ENCODE data around the gene CERT1. TPM values are rescaled to one million over a fixed set of nuclear protein-coding genes. Genes with fewer than 3 reads are reported as not detected.

Gene CERT1
- total RNA-seq, 1 experiment from 2014 or later = 50.2 TPM

DNA sequence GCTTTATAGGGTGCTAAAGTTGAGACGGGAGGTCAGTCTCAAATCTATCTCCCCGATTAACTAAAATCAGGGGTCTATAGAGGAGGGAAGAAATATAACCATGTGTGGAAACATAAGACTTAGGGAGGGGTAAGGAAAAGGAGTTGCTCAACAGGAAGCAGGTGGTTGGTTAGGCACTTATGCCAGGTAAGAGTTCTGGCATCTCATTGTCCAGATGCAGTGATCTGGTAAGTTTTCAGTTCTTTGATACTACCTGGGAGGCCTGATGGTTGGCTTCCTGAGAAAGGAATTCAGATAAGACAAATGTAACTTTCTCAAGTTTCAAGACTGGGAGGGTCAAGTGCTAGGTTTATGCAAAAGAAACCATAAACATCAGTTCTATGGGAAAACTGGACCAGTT is 47.7 kb downstream of the CERT1 start:
- peaks cover 4 to 12% (median 4%) of the 10 kb centered on the region in 3 experiments for H3K36me3 Mint-ChIP-seq (ENCODE audit: insufficient read depth in 1 of 3, low read depth in 3 of 3)
- no peak overlapping the region for H3K4me3 Mint-ChIP-seq
- DNase-seq = no peak
- no peak for TF ChIP-seq CTCF (conservative IDR thresholded peaks at IDR 0.05)
- H3K27me3 Mint-ChIP-seq (ENCODE audit: low read depth) = no peaks in the 10 kb centered on the region
- Histone ChIP-seq H2BK20ac (ENCODE audit: low read depth, low read length, poor library complexity, severe bottlenecking) (no peak overlapping the region), H3T11ph (ENCODE audit: low read length) (no peak overlapping the region), H2AFZ (ENCODE audit: low read length) (no peak overlapping the region), H4K20me1 (ENCODE audit: control insufficient read depth, insufficient read depth, insufficient read length) (no peaks in the 10 kb centered on the region), H2AK5ac (ENCODE audit: insufficient read length, low read length) (no peak overlapping the region), H3K9me3 (ENCODE audit: control insufficient read depth, low read depth, low read length) (no peaks in the 10 kb centered on the region), H3K79me2 (ENCODE audit: insufficient read depth, low read length) (no peaks in the 10 kb centered on the region; the same call in 1 of the 2 replicates), H3K4me2 (ENCODE audit: insufficient read depth, insufficient read length, low read length) (no peak overlapping the region), H3K4ac (ENCODE audit: low read depth, low read length) (no peak overlapping the region), H3K56ac (ENCODE audit: insufficient read length, low read depth, low read length) (no peak overlapping the region), H4K5ac (ENCODE audit: insufficient read length, low read depth, low read length) (no peak overlapping the region), H3K4me1 (ENCODE audit: insufficient read depth, low read length) (peaks cover 15% of the 10 kb centered on the region), H3K27ac (ENCODE audit: insufficient read length, low read depth, low read length) (no peak overlapping the region), H2BK15ac (ENCODE audit: low read depth, low read length) (no peak overlapping the region), H3K9ac (ENCODE audit: extremely low read depth, insufficient read length, low read length) (no peak overlapping the region), H3K14ac (ENCODE audit: insufficient read depth, low read length) (no peak overlapping the region), H3K79me1 (ENCODE audit: insufficient read depth, low read depth, low read length, poor library complexity, severe bottlenecking) (peaks cover 7% of the 10 kb centered on the region), H3K27me3 (ENCODE audit: insufficient read depth, low read length) (no peaks in the 10 kb centered on the region), H3K23ac (ENCODE audit: insufficient read length, low read depth, low read length) (no peak overlapping the region), H3K18ac (ENCODE audit: insufficient read length, low read depth, low read length) (no peak overlapping the region), H2BK120ac (ENCODE audit: low read depth, low read length, poor library complexity, severe bottlenecking) (no peak overlapping the region), H2BK12ac (ENCODE audit: insufficient read length, low read depth, low read length) (no peak overlapping the region), H4K8ac (replicated peaks; ENCODE audit: insufficient read length, low read depth, low read length) (no peak overlapping the region), H4K91ac (ENCODE audit: insufficient read length, low read depth, low read length) (no peak overlapping the region), H3K23me2 (ENCODE audit: insufficient read length, low read depth, low read length, poor library complexity, severe bottlenecking) (no peaks in the 10 kb centered on the region), H2BK5ac (ENCODE audit: insufficient read length, low read length) (no peak overlapping the region)
- H3K27ac Mint-ChIP-seq = peak overlapping the region in 1 of 3 experiments; percentile 17; a peak in 1 of 7 replicates
- H3K4me1 Mint-ChIP-seq = peaks cover 37 to 48% of the 10 kb centered on the region in 2 experiments
- no CpG with 5 or more reads among the region's 2 CpGs for WGBS (ENCODE audit: extremely low coverage, insufficient read length, low lambda C conversion rate)
- H3K9me3 Mint-ChIP-seq = peaks cover 0 to 6% of the 10 kb centered on the region in 2 experiments; a peak in 2 of 5 replicates

Data from H9 (cell line).